Measurements from ENCODE around the gene EVX1.

DNA sequence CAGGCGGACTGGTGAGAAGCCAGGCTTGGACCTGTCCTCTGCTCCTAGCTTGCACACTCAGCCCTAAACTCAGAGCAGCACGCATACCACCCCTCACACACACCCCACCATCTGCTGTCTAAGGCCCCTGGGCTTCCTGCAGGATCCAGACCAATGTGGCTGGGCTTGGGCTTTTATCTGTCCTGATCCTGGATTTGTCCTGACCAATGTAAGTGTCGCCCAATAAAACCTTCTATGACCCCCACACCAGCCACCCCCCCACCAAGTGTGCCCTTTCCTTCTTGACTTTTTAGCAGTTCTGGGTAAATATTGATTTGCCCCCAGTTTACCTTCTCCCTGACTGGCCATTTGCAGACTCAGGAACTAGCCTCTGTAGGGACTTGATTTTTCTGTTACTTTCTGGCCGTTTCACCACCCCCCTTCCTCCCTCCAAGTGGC, 41.0 kb upstream of the EVX1 start:
- TF ChIP-seq, protein P1, sequence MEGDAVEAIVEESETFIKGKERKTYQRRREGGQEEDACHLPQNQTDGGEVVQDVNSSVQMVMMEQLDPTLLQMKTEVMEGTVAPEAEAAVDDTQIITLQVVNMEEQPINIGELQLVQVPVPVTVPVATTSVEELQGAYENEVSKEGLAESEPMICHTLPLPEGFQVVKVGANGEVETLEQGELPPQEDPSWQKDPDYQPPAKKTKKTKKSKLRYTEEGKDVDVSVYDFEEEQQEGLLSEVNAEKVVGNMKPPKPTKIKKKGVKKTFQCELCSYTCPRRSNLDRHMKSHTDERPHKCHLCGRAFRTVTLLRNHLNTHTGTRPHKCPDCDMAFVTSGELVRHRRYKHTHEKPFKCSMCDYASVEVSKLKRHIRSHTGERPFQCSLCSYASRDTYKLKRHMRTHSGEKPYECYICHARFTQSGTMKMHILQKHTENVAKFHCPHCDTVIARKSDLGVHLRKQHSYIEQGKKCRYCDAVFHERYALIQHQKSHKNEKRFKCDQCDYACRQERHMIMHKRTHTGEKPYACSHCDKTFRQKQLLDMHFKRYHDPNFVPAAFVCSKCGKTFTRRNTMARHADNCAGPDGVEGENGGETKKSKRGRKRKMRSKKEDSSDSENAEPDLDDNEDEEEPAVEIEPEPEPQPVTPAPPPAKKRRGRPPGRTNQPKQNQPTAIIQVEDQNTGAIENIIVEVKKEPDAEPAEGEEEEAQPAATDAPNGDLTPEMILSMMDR (IDR thresholded peaks at IDR 0.05) = no peak
- no peak for TF ChIP-seq POLR2A (IDR thresholded peaks at IDR 0.05)
